Natural killer cell (primary cell): ENCODE results near the gene RANBP17. TPM values are rescaled to one million over a fixed set of nuclear protein-coding genes. Genes with fewer than 3 reads are reported as not detected.

Experiments
- ATAC-seq, 3 donors: fragments of 150-1000 bp in 2 of 3; fragments of 200-7000 bp in 1 of 3; cut with Tn5 transposase; 1 replicate in 1 of 3; 2 replicates in 2 of 3; pipeline ENCODE4 v1.10.0; 2021; ENCODE audit warnings: mild to moderate bottlenecking in 2 of 3, moderate library complexity in 2 of 3
- DNase-seq, 2 donors: peaks; one replicate each; pipeline versions ENCODE4 v3.0.0 to v3.0.0-alpha.2; 2013 to 2021; ENCODE audit warnings: mixed read lengths in 1 of 2
- H3K27ac ChIP-seq: one replicate; pipeline ENCODE4 v1.5.1; 2013; ENCODE audit warnings: mild to moderate bottlenecking, low read length
- H3K27me3 ChIP-seq: one replicate; pipeline ENCODE4 v1.6.1; 2013; ENCODE audit warnings: low read length; ENCODE audit not compliant: control insufficient read depth, insufficient read depth
- H3K36me3 ChIP-seq: one replicate; pipeline ENCODE4 v1.6.1; 2013; ENCODE audit warnings: low read length; ENCODE audit not compliant: control insufficient read depth, insufficient read depth
- H3K4me1 ChIP-seq: one replicate; pipeline ENCODE4 v1.6.1; 2013; ENCODE audit warnings: low read length; ENCODE audit not compliant: control insufficient read depth, insufficient read depth
- H3K4me3 ChIP-seq: one replicate; pipeline ENCODE4 v1.5.1; 2013; ENCODE audit warnings: low read length
- H3K9me3 ChIP-seq: one replicate; pipeline ENCODE4 v1.6.1; 2013; ENCODE audit warnings: low read length; ENCODE audit not compliant: control insufficient read depth, insufficient read depth
- H3K27ac Mint-ChIP-seq, 2 donors: one replicate each; pipeline ENCODE4 v1.8.0; 2022; ENCODE audit warnings: mild to moderate bottlenecking in 2 of 2, mixed read lengths in 2 of 2, moderate library complexity in 1 of 2
- H3K27me3 Mint-ChIP-seq, 2 donors: one replicate each; pipeline ENCODE4 v1.8.0; 2022; ENCODE audit warnings: low read depth in 2 of 2, mixed read lengths in 2 of 2
- H3K36me3 Mint-ChIP-seq: one replicate; pipeline ENCODE4 v1.8.0; 2022; ENCODE audit warnings: mixed read lengths
- H3K4me1 Mint-ChIP-seq, 2 donors: one replicate each; pipeline ENCODE4 v1.8.0; 2022; ENCODE audit warnings: mixed read lengths in 2 of 2
- H3K4me3 Mint-ChIP-seq: one replicate; pipeline ENCODE4 v1.8.0; 2022; ENCODE audit warnings: mild to moderate bottlenecking, moderate library complexity, mixed read lengths
- H3K9me3 Mint-ChIP-seq, 2 donors: one replicate each; pipeline ENCODE4 v1.8.0; 2022; ENCODE audit warnings: mixed read lengths in 2 of 2
- WGBS: methylation state at CpG from one replicate; pipeline ENCODE4 v1.1.7; 2013; ENCODE audit warnings: missing lambda C conversion rate; ENCODE audit not compliant: insufficient coverage; 5-methylcytosine and 5-hydroxymethylcytosine counted together
- intact Hi-C: fragments of 100-400 bp; cut with micrococcal nuclease; formaldehyde crosslinking; loops from one replicate; pipeline ENCODE4 v1.14.2; 2022
- total RNA-seq, 4 donors: library from RNA; stranded (reverse); fragments of 120-200 nt in 1 of 4; gene quantifications; one replicate each; pipeline versions ENCODE4 v1.2.3 to v1.2.4, GENCODE V29; 2013 to 2022
- TF ChIP-seq, protein P1 (sequence below): fragments of 200-600 bp; IDR thresholded peaks from one replicate; pipeline ENCODE4 v1.8.0; 2022; ENCODE audit warnings: antibody characterized with exemption

Gene RANBP17
- total RNA-seq, 3 donors from 2014 or later (not counting 1 experiment from before 2014, with no cell fraction given): 11.2 to 15.0 (median 12.6) TPM

DNA sequence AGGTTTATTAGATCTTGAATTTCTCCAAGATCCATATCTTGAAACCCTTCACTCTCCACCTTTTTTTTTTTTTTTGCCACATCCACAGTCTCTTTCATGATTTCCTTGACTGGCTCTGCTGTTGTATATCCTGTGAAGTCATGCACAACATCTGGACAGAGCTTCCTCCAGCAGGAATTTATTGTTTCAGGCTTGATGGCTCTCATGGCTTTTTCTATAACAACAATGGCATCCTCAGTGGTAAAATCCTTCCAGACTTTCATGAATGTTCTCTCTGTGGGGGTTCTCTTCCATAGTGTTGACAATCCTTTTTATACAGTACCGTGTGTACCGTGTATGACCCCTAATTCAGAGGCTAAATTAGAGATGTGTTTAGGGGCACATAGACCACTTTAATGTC is 24.0 kb downstream of the RANBP17 start:
- ATAC-seq: no peak
- Mint-ChIP-seq H3K9me3 (no peaks in the 10 kb centered on the region), H3K4me3 (no peak overlapping the region), H3K27ac (no peak overlapping the region), H3K27me3 (no peaks in the 10 kb centered on the region), H3K36me3 (peaks cover 6% of the 10 kb centered on the region), H3K4me1 (no peaks in the 10 kb centered on the region)
- no peak overlapping the region for H3K27ac ChIP-seq
- H3K36me3 ChIP-seq: no peaks in the 10 kb centered on the region
- no peaks in the 10 kb centered on the region for H3K4me1 ChIP-seq
- no peak overlapping the region for H3K4me3 ChIP-seq
- H3K27me3 ChIP-seq: no peaks in the 10 kb centered on the region
- DNase-seq: no peak
- WGBS: 88% methylated on average over 2 of the region's 2 CpGs
- TF ChIP-seq, protein P1, sequence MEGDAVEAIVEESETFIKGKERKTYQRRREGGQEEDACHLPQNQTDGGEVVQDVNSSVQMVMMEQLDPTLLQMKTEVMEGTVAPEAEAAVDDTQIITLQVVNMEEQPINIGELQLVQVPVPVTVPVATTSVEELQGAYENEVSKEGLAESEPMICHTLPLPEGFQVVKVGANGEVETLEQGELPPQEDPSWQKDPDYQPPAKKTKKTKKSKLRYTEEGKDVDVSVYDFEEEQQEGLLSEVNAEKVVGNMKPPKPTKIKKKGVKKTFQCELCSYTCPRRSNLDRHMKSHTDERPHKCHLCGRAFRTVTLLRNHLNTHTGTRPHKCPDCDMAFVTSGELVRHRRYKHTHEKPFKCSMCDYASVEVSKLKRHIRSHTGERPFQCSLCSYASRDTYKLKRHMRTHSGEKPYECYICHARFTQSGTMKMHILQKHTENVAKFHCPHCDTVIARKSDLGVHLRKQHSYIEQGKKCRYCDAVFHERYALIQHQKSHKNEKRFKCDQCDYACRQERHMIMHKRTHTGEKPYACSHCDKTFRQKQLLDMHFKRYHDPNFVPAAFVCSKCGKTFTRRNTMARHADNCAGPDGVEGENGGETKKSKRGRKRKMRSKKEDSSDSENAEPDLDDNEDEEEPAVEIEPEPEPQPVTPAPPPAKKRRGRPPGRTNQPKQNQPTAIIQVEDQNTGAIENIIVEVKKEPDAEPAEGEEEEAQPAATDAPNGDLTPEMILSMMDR: no peak
- H3K9me3 ChIP-seq: no peaks in the 10 kb centered on the region
- intact Hi-C loops: no loop called here

DNA sequence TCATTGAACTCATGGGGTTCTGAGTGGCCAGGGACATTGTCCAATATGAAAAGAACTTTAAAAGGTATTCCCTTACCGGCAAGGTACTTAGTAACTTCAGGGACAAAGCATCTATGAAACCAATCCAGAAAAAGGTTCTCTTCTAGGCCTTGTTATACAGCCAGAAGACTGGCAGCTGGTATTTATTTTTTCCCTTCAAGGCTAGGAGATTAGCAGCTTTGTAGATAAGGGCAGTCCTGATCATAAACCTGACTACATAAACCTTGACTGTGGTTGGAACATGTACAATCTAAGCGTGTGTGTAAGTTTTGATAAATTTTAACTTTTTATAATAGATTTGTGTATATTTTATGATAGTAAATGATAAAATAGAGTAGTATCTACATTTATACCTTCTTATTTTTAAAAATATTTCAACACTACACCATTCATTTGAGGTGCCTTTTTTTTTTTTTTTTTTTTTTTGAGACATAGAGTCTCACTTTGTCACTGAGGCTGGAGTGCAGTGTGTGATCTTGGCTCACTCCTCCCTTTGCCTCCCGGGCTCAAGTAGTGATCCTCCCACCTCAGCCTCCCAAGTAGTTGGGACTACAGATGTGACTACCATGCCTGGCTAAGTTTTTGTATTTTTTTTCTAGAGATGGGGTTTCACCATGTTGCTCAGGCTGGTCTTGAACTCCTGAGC is 24.5 kb downstream of the RANBP17 start:
- DNase-seq: no peak
- Mint-ChIP-seq H3K36me3 (peaks cover 6% of the 10 kb centered on the region), H3K27me3 (no peaks in the 10 kb centered on the region), H3K4me1 (no peaks in the 10 kb centered on the region), H3K9me3 (no peaks in the 10 kb centered on the region), H3K4me3 (no peak overlapping the region), H3K27ac (no peak overlapping the region)
- ATAC-seq: no peak
- H3K36me3 ChIP-seq: no peaks in the 10 kb centered on the region
- no peaks in the 10 kb centered on the region for H3K27me3 ChIP-seq
- no peaks in the 10 kb centered on the region for H3K4me1 ChIP-seq
- no peaks in the 10 kb centered on the region for H3K9me3 ChIP-seq
- intact Hi-C loops: no loop called here
- H3K27ac ChIP-seq: no peak overlapping the region
- no peak overlapping the region for H3K4me3 ChIP-seq
- TF ChIP-seq, protein P1: no peak
- 100% methylated on average over 1 of the region's 3 CpGs for WGBS

DNA sequence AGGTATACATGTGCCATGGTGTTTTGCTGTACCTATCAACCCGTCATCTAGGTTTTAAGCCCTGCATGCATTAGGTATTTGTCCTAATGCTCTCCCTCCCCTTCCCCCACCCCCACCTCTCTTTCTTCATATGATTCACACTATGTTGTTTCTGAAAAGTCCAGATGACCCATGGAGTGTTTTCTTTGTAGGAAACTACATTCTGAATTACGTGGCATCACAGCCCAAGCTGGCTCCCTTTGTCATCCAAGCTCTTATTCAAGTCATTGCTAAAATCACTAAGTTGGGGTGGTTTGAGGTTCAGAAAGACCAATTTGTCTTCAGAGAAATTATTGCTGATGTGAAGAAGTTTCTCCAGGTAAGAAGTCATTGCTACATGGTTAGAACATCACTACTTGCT is 30.4 kb downstream of the RANBP17 start:
- no peak overlapping the region for H3K4me3 ChIP-seq
- H3K9me3 ChIP-seq: no peaks in the 10 kb centered on the region
- H3K4me1 ChIP-seq: no peaks in the 10 kb centered on the region
- TF ChIP-seq, protein P1: no peak
- Mint-ChIP-seq H3K36me3 (peaks cover 3% of the 10 kb centered on the region), H3K9me3 (no peaks in the 10 kb centered on the region), H3K27me3 (no peaks in the 10 kb centered on the region), H3K4me1 (no peaks in the 10 kb centered on the region), H3K4me3 (no peak overlapping the region), H3K27ac (no peak overlapping the region)
- WGBS: 100% methylated on average over 2 of the region's 2 CpGs
- H3K27me3 ChIP-seq: no peaks in the 10 kb centered on the region
- no peaks in the 10 kb centered on the region for H3K36me3 ChIP-seq
- intact Hi-C loops: no loop called here
- H3K27ac ChIP-seq: no peak overlapping the region
- DNase-seq: no peak
- ATAC-seq: no peak

DNA sequence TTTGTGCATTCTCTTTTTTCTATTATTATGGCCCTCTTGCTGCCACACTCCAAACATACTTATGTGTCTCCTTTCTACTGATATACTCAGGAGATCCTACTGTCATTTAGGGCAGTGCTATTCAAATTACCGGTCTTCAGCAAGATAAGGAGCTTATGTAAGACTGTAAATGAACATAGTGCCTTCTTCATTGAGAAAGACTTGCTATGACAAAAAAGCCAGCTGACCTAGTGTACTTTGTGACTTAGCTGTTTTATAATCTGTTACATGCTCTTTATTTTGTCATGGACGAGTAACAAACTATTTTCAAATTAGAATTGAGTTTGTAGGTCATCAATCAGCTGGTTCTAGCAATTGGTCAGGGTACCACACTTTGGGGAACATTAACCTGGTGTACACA is 32.8 kb downstream of the RANBP17 start:
- no peaks in the 10 kb centered on the region for H3K27me3 ChIP-seq
- no peak overlapping the region for H3K4me3 ChIP-seq
- DNase-seq: no peak
- no peak overlapping the region for H3K4me3 Mint-ChIP-seq
- intact Hi-C loops: no loop called here
- no peaks in the 10 kb centered on the region for H3K9me3 ChIP-seq
- H3K27ac Mint-ChIP-seq: no peak overlapping the region
- TF ChIP-seq, protein P1: no peak
- no peaks in the 10 kb centered on the region for H3K36me3 ChIP-seq
- peaks cover 9% of the 10 kb centered on the region for H3K36me3 Mint-ChIP-seq
- ATAC-seq: no peak
- no peaks in the 10 kb centered on the region for H3K4me1 Mint-ChIP-seq
- H3K27ac ChIP-seq: no peak overlapping the region
- H3K9me3 Mint-ChIP-seq: peaks cover 0 to 4% of the 10 kb centered on the region in 2 donors
- WGBS: 75% methylated on average over 2 of the region's 2 CpGs
- H3K4me1 ChIP-seq: no peaks in the 10 kb centered on the region
- no peaks in the 10 kb centered on the region for H3K27me3 Mint-ChIP-seq
